Trophoblast cell (in vitro differentiated cells and primary cell): ENCODE results near the gene NUCKS1. TPM values are rescaled to one million over a fixed set of nuclear protein-coding genes. Genes with fewer than 3 reads are reported as not detected.

Experiments
- DNase-seq, 2 donors: peaks; one replicate each; pipeline ENCODE4 v3.0.0-alpha.2; 2016
- H2AFZ ChIP-seq: 2 replicates; pipeline ENCODE4 v1.6.1; 2013; ENCODE audit warnings: low read length, moderate library complexity, mild to moderate bottlenecking; ENCODE audit not compliant: insufficient read depth, poor library complexity
- H2AK5ac ChIP-seq: 2 replicates; pipeline ENCODE4 v1.6.1; 2013; ENCODE audit warnings: mild to moderate bottlenecking, low read length
- H2BK120ac ChIP-seq: 2 replicates; pipeline ENCODE4 v1.6.1; 2013; ENCODE audit warnings: low read length, mild to moderate bottlenecking, moderate library complexity; ENCODE audit not compliant: insufficient read depth, poor library complexity
- H2BK12ac ChIP-seq: 2 replicates; pipeline ENCODE4 v1.6.1; 2013; ENCODE audit warnings: mild to moderate bottlenecking, low read length, moderate library complexity
- H2BK5ac ChIP-seq: 2 replicates; pipeline ENCODE4 v1.6.1; 2013; ENCODE audit warnings: low read length, low read depth, moderate library complexity, mild to moderate bottlenecking; ENCODE audit not compliant: poor library complexity
- H3K14ac ChIP-seq: 2 replicates; pipeline ENCODE4 v1.6.1; 2013; ENCODE audit warnings: mild to moderate bottlenecking, low read length
- H3K18ac ChIP-seq: 2 replicates; pipeline ENCODE4 v1.6.1; 2013; ENCODE audit warnings: mild to moderate bottlenecking, low read length
- H3K23ac ChIP-seq: 2 replicates; pipeline ENCODE4 v1.6.1; 2013; ENCODE audit warnings: low read length
- H3K27ac ChIP-seq: 2 replicates; pipeline ENCODE4 v1.5.1; 2013; ENCODE audit warnings: low read depth, mild to moderate bottlenecking, inconsistent platforms, low read length, moderate library complexity
- H3K27me3 ChIP-seq: 2 replicates; pipeline ENCODE4 v1.6.1; 2013; ENCODE audit warnings: inconsistent platforms, mild to moderate bottlenecking, low read length, moderate library complexity; ENCODE audit not compliant: insufficient read depth
- H3K36me3 ChIP-seq, 2 experiments: 1 replicate in 1 of 2; 2 replicates in 1 of 2; pipeline ENCODE4 v1.6.1; 2013; ENCODE audit warnings: low read length in 2 of 2, mild to moderate bottlenecking in 2 of 2, moderate library complexity in 1 of 2; ENCODE audit not compliant: insufficient read depth in 2 of 2, control insufficient read depth in 1 of 2
- H3K4ac ChIP-seq: 2 replicates; pipeline ENCODE4 v1.6.1; 2013; ENCODE audit warnings: low read depth, mild to moderate bottlenecking, low read length, moderate library complexity
- H3K4me1 ChIP-seq, 2 experiments: 1 replicate in 1 of 2; 2 replicates in 1 of 2; pipeline ENCODE4 v1.6.1; 2013; ENCODE audit warnings: low read length in 2 of 2, mild to moderate bottlenecking in 2 of 2, moderate library complexity in 1 of 2; ENCODE audit not compliant: insufficient read depth in 2 of 2, control insufficient read depth in 1 of 2
- H3K4me2 ChIP-seq: 2 replicates; pipeline ENCODE4 v1.6.1; 2013; ENCODE audit warnings: inconsistent platforms, mild to moderate bottlenecking, low read length, moderate library complexity
- H3K4me3 ChIP-seq: 2 replicates; pipeline ENCODE4 v1.5.1; 2013; ENCODE audit warnings: mild to moderate bottlenecking, low read depth, low read length, inconsistent platforms
- H3K79me1 ChIP-seq: one replicate; pipeline ENCODE4 v1.6.1; 2013; ENCODE audit warnings: low read length
- H3K79me2 ChIP-seq: 2 replicates; pipeline ENCODE4 v1.6.1; 2013; ENCODE audit warnings: low read length, mild to moderate bottlenecking; ENCODE audit not compliant: control insufficient read depth, insufficient read depth, poor library complexity
- H3K9ac ChIP-seq: 2 replicates; pipeline ENCODE4 v1.6.1; 2013; ENCODE audit warnings: mild to moderate bottlenecking, low read length
- H3K9me3 ChIP-seq: 2 replicates; pipeline ENCODE4 v1.6.1; 2013; ENCODE audit warnings: low read depth, mild to moderate bottlenecking, control low read depth, inconsistent platforms, low read length; ENCODE audit not compliant: insufficient read depth
- H4K12ac ChIP-seq: 2 replicates; pipeline ENCODE4 v1.6.1; 2013; ENCODE audit warnings: low read depth, mild to moderate bottlenecking, low read length, moderate library complexity
- H4K8ac ChIP-seq: 2 replicates; pipeline ENCODE4 v1.6.1; 2013; ENCODE audit warnings: low read depth, mild to moderate bottlenecking, low read length, moderate library complexity
- H4K91ac ChIP-seq: one replicate; pipeline ENCODE4 v1.6.1; 2013; ENCODE audit warnings: low read depth, mild to moderate bottlenecking, low read length, moderate library complexity
- WGBS: extraction: QIAGEN DNeasy Blood & Tissue Kit; methylation state at CpG from one replicate; pipeline ENCODE4 v1.1.7; 2013; ENCODE audit warnings: missing lambda C conversion rate; ENCODE audit not compliant: insufficient read length, insufficient coverage; ENCODE audit errors: extremely low coverage; 5-methylcytosine and 5-hydroxymethylcytosine counted together
- polyA plus RNA-seq: library from polyadenylated mRNA; stranded (reverse); fragments of 200-250 nt; gene quantifications from 2 replicates; pipeline ENCODE4 v1.2.3, GENCODE V29; 2013

The NUCKS1 gene
- 151 and 162 TPM in 2 replicates for polyA plus RNA-seq

DNA sequence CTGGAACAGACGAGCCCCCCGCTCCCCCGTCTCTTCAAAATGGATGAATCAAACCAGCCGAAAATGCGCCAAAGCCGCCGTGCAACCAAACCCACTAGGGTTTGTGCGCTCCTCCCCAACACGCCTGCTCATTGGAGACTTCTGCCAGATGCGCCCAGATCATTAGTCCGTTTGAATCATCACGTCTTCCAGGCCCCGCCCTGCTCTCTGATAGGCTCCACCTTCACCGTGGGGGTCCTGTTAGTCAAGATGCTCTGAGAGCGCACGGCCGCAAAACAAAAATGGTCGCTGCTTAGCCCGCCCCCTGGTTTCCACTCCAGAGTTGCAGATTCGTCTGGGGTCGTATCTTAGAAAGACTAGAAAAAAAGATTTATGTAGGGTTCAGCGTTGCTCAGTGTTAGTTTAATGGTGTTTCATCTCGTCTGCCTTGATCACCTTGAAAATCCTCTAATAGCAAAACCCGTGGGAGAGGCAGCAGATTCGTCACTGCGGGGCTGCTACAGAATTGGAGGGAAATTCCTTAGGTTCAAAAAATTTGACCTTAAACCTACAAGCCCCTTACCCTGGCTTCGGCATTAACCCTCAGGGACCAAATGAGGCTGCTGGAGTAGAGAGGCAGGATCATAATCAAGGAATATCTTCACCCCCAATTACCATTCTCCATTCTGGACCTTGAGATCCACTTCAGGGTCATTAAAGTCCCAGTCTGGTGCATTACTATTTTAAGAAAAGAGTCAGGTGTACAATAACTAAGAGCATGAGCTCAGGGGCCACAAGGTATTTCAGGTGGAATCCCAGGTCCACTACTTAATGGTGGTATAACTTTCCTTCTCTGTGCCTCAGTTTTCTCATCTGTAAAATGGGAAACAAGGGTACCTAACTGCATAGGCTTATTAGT is at the start of gene NUCKS1:
Gene NUCKS1, minus strand, starts transcription at position 45 of the 898 bp plus-strand sequence. CDS start 209 bp downstream, outside the sequence.
- H2AK5ac ChIP-seq, result peak within 1 kb of the TSS; percentile 98
- H3K27me3 ChIP-seq, result no peaks in the 10 kb centered on the region
- H2BK5ac ChIP-seq, result peak within 1 kb of the TSS; percentile 98
- H3K79me1 ChIP-seq, result peaks cover 12% of the 10 kb centered on the region
- WGBS, result no CpG with 5 or more reads among the region's 27 CpGs
- peak within 1 kb of the TSS; percentile 98 for H3K14ac ChIP-seq
- peaks cover 14% of the 10 kb centered on the region for H3K79me2 ChIP-seq
- DNase-seq, result peak; percentile 98 to 99
- H3K4me1 ChIP-seq, result peaks cover 0 to 5% of the 10 kb centered on the region in 2 experiments
- peak within 1 kb of the TSS; percentile 92 for H4K12ac ChIP-seq
- H2BK120ac ChIP-seq, result peak within 1 kb of the TSS; percentile 93
- H2BK12ac ChIP-seq, result no peak within 1 kb of the TSS
- no peaks in the 10 kb centered on the region for H3K36me3 ChIP-seq
- peak within 1 kb of the TSS; percentile 99 for H3K4ac ChIP-seq
- H3K18ac ChIP-seq, result peak within 1 kb of the TSS; percentile 96
- H4K8ac ChIP-seq, result peak within 1 kb of the TSS; percentile 99
- peak within 1 kb of the TSS; percentile 93 for H2AFZ ChIP-seq
- peak within 1 kb of the TSS; percentile 100 for H4K91ac ChIP-seq
- peak within 1 kb of the TSS; percentile 98 for H3K27ac ChIP-seq
- H3K4me2 ChIP-seq, result peak within 1 kb of the TSS; percentile 86
- H3K9me3 ChIP-seq, result no peaks in the 10 kb centered on the region
- peak within 1 kb of the TSS; percentile 92 for H3K4me3 ChIP-seq
- H3K9ac ChIP-seq, result peak within 1 kb of the TSS; percentile 90
- H3K23ac ChIP-seq, result no peak within 1 kb of the TSS

DNA sequence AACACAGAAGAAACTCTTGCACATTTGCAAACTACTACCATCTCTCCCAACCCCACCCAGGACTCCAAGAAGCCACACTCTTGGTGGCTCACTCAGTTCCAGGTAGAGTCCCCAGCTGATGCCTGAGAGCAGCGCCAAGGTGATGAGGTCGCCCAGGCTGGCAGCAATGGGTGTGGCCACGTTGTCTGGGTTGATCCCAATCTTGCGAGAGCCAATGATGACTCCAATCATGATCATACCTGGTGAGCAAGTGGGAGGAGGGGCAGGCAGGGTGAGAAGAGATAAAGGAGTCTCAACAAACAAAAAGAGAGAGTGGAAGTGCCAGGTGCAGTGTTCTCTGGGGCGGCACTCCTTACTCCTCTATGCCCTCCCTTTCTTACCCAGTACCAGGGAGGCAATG is 48.6 kb upstream of the NUCKS1 start:
- Histone ChIP-seq H2AK5ac (no peak overlapping the region), H2BK5ac (no peak overlapping the region), H3K9me3 (no peaks in the 10 kb centered on the region), H3K79me2 (no peaks in the 10 kb centered on the region), H4K91ac (no peak overlapping the region), H3K23ac (no peak overlapping the region), H3K27ac (no peak overlapping the region), H4K12ac (no peak overlapping the region), H2AFZ (no peak overlapping the region), H3K27me3 (no peaks in the 10 kb centered on the region), H4K8ac (no peak overlapping the region), H3K4me2 (no peak overlapping the region), H3K4ac (no peak overlapping the region), H3K79me1 (no peaks in the 10 kb centered on the region), H3K18ac (no peak overlapping the region), H3K9ac (no peak overlapping the region), H3K36me3 (peaks cover 28 to 35% of the 10 kb centered on the region in 2 experiments), H2BK120ac (no peak overlapping the region), H3K14ac (no peak overlapping the region), H2BK12ac (no peak overlapping the region), H3K4me3 (no peak overlapping the region), H3K4me1 (no peaks in the 10 kb centered on the region)
- no peak for DNase-seq
- WGBS, result no CpG with 5 or more reads among the region's 5 CpGs

DNA sequence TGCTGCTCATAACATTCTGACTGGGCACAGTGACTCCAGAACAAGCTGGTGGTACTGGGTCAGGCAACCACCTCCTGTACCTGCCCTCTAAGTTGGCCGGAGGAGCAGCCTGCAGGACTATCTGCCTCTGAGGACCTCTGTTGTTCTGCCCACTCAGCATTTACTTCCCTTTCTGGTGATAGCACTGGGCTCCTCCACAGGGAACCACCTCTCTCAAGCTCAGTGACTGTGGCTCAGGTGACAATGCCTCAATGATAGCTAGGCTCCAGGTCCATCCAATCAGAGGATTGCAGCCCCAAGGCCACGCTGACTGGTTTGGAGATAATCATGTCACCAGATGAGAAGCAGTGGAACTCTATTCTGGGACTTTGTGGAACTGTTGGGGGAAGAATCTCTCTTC is 47.2 kb upstream of the NUCKS1 start:
- no peak overlapping the region for H3K9ac ChIP-seq
- H3K9me3 ChIP-seq, result no peaks in the 10 kb centered on the region
- H3K27me3 ChIP-seq, result no peaks in the 10 kb centered on the region
- H3K14ac ChIP-seq, result no peak overlapping the region
- H3K4me2 ChIP-seq, result no peak overlapping the region
- H4K8ac ChIP-seq, result no peak overlapping the region
- H2BK12ac ChIP-seq, result no peak overlapping the region
- H3K36me3 ChIP-seq, result peaks cover 28 to 39% of the 10 kb centered on the region in 2 experiments
- H3K18ac ChIP-seq, result no peak overlapping the region
- H3K79me2 ChIP-seq, result no peaks in the 10 kb centered on the region
- no peak overlapping the region for H3K4me3 ChIP-seq
- H3K4ac ChIP-seq, result no peak overlapping the region
- H4K91ac ChIP-seq, result no peak overlapping the region
- H3K23ac ChIP-seq, result no peak overlapping the region
- H4K12ac ChIP-seq, result no peak overlapping the region
- no peak for DNase-seq
- H3K27ac ChIP-seq, result no peak overlapping the region
- WGBS, result no CpG with 5 or more reads among the region's 2 CpGs
- no peak overlapping the region for H2BK5ac ChIP-seq
- no peaks in the 10 kb centered on the region for H3K79me1 ChIP-seq
- no peak overlapping the region for H2BK120ac ChIP-seq
- no peaks in the 10 kb centered on the region for H3K4me1 ChIP-seq
- no peak overlapping the region for H2AK5ac ChIP-seq
- H2AFZ ChIP-seq, result no peak overlapping the region

DNA sequence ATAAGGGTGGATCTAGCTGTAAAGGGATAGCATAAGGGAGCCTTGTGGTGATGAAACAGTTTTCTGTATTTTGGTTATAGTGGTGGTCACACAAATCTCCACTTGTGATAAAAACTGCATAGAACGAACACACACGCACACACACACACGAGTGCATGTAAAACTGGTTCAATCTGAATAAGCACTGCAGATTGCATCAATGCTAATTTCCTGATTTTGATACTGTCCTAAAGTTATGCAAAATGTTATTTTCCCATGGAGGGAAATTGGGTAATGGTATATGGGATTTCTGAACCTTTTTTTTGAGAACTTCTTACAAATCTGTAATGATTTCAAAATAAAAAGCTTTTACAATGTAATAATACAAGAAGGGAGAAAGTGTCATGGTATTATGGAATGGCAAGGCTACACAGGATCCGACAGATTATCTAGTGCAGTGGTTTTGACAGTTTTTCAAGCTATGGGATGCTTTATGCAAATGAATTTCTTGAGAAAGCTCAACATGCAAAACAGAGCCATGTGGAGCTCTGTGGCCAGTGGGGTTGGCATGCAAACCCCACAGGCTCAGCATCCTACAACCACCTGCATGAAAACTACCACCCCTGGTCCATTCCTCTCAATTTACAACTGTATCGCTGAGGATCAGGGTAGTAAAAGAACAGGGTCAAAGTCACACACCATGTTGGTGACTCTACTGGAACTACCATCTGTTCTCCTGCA is 44.2 kb upstream of the NUCKS1 start:
- Histone ChIP-seq H3K4ac (no peak overlapping the region), H3K4me2 (no peak overlapping the region), H3K79me2 (no peaks in the 10 kb centered on the region), H3K4me1 (no peaks in the 10 kb centered on the region), H2AFZ (no peak overlapping the region), H3K27me3 (no peaks in the 10 kb centered on the region), H3K9me3 (no peaks in the 10 kb centered on the region), H3K4me3 (no peak overlapping the region), H2AK5ac (no peak overlapping the region), H3K23ac (no peak overlapping the region), H3K9ac (no peak overlapping the region), H3K27ac (no peak overlapping the region), H3K36me3 (peaks cover 21 to 32% of the 10 kb centered on the region in 2 experiments), H2BK5ac (no peak overlapping the region), H2BK12ac (no peak overlapping the region), H3K79me1 (no peaks in the 10 kb centered on the region), H4K8ac (no peak overlapping the region), H3K14ac (no peak overlapping the region), H4K91ac (no peak overlapping the region), H4K12ac (no peak overlapping the region), H2BK120ac (no peak overlapping the region), H3K18ac (no peak overlapping the region)
- WGBS, result no CpG with 5 or more reads among the region's 5 CpGs
- DNase-seq, result no peak
